ENCODE data around the gene WDR1.

Gene WDR1

GRCh38 chr4:10030972-10031667 lies 85.5 kb downstream of the WDR1 start:
- Histone ChIP-seq H3K4me3 (ENCODE audit: low read length) (no peak overlapping the region), H3K9me3 (ENCODE audit: insufficient read depth, low read length) (no peaks in the 10 kb centered on the region), H3K9ac (ENCODE audit: low read length) (no peak overlapping the region), H3K79me2 (ENCODE audit: low read length) (no peaks in the 10 kb centered on the region), H3K27ac (ENCODE audit: low read length) (no peak overlapping the region), H3K27me3 (ENCODE audit: low read depth, low read length) (peaks cover 13% of the 10 kb centered on the region), H3K4me1 (ENCODE audit: low read length) (peaks cover 13% of the 10 kb centered on the region), H3K36me3 (replicated peaks; ENCODE audit: low read depth, low read length) (no peaks in the 10 kb centered on the region), H4K20me1 (ENCODE audit: insufficient read depth, low read length) (no peaks in the 10 kb centered on the region), H3K4me2 (ENCODE audit: low read length) (no peak overlapping the region), H2AFZ (ENCODE audit: low read depth, low read length) (no peak overlapping the region)
- TF ChIP-seq CTCF (IDR thresholded peaks at IDR 0.05; ENCODE audit: low read depth, low read length) (no peak), EZH2phosphoT487 (IDR thresholded peaks at IDR 0.05; ENCODE audit: low read depth) (no peak)

- no peak overlapping the region for H3K27ac ChIP-seq (ENCODE audit: low read length)
- H4K20me1 ChIP-seq (ENCODE audit: insufficient read depth, low read length), result no peaks in the 10 kb centered on the region
- peaks cover 16% of the 10 kb centered on the region for H3K4me1 ChIP-seq (ENCODE audit: low read length)
- no peaks in the 10 kb centered on the region for H3K36me3 ChIP-seq (replicated peaks; ENCODE audit: low read depth, low read length)
- peaks cover 23% of the 10 kb centered on the region for H3K27me3 ChIP-seq (ENCODE audit: low read depth, low read length)
- no peak for TF ChIP-seq CTCF (IDR thresholded peaks at IDR 0.05; ENCODE audit: low read depth, low read length)
- no peak for TF ChIP-seq EZH2phosphoT487 (IDR thresholded peaks at IDR 0.05; ENCODE audit: low read depth)
- H3K9ac ChIP-seq (ENCODE audit: low read length), result no peak overlapping the region
- H3K4me3 ChIP-seq (ENCODE audit: low read length), result no peak overlapping the region
- no peaks in the 10 kb centered on the region for H3K9me3 ChIP-seq (ENCODE audit: insufficient read depth, low read length)
- H3K79me2 ChIP-seq (ENCODE audit: low read length), result no peaks in the 10 kb centered on the region
- no peak overlapping the region for H2AFZ ChIP-seq (ENCODE audit: low read depth, low read length)
- H3K4me2 ChIP-seq (ENCODE audit: low read length), result no peak overlapping the region
Observed at GRCh38 chr4:10029403-10029802, 87.2 kb downstream of the WDR1 start.

GRCh38 chr4:10028910-10029309 lies 87.7 kb downstream of the WDR1 start:
- H3K4me3 ChIP-seq (ENCODE audit: low read length), result no peak overlapping the region
- TF ChIP-seq EZH2phosphoT487 (IDR thresholded peaks at IDR 0.05; ENCODE audit: low read depth) (no peak), CTCF (IDR thresholded peaks at IDR 0.05; ENCODE audit: low read depth, low read length) (no peak)
- no peaks in the 10 kb centered on the region for H3K9me3 ChIP-seq (ENCODE audit: insufficient read depth, low read length)
- no peak overlapping the region for H3K9ac ChIP-seq (ENCODE audit: low read length)
- H2AFZ ChIP-seq (ENCODE audit: low read depth, low read length), result no peak overlapping the region
- peaks cover 23% of the 10 kb centered on the region for H3K27me3 ChIP-seq (ENCODE audit: low read depth, low read length)
- no peaks in the 10 kb centered on the region for H3K79me2 ChIP-seq (ENCODE audit: low read length)
- no peaks in the 10 kb centered on the region for H4K20me1 ChIP-seq (ENCODE audit: insufficient read depth, low read length)
- H3K27ac ChIP-seq (ENCODE audit: low read length), result no peak overlapping the region
- peaks cover 21% of the 10 kb centered on the region for H3K4me1 ChIP-seq (ENCODE audit: low read length)
- no peaks in the 10 kb centered on the region for H3K36me3 ChIP-seq (replicated peaks; ENCODE audit: low read depth, low read length)
- H3K4me2 ChIP-seq (ENCODE audit: low read length), result no peak overlapping the region

- peaks cover 11% of the 10 kb centered on the region; the same call in 1 of the 2 replicates for H3K27me3 ChIP-seq (ENCODE audit: low read depth, low read length)
- no peak for TF ChIP-seq CTCF (IDR thresholded peaks at IDR 0.05; ENCODE audit: low read depth, low read length)
- TF ChIP-seq EZH2phosphoT487 (IDR thresholded peaks at IDR 0.05; ENCODE audit: low read depth), result no peak
- H3K4me2 ChIP-seq (ENCODE audit: low read length), result no peak overlapping the region
- H3K79me2 ChIP-seq (ENCODE audit: low read length), result no peaks in the 10 kb centered on the region
- no peak overlapping the region for H3K9ac ChIP-seq (ENCODE audit: low read length)
- H2AFZ ChIP-seq (ENCODE audit: low read depth, low read length), result no peak overlapping the region
- H3K4me3 ChIP-seq (ENCODE audit: low read length), result no peak overlapping the region
- H3K36me3 ChIP-seq (replicated peaks; ENCODE audit: low read depth, low read length), result no peaks in the 10 kb centered on the region
- H3K9me3 ChIP-seq (ENCODE audit: insufficient read depth, low read length), result no peaks in the 10 kb centered on the region
- H4K20me1 ChIP-seq (ENCODE audit: insufficient read depth, low read length), result no peaks in the 10 kb centered on the region
- peaks cover 32% of the 10 kb centered on the region for H3K4me1 ChIP-seq (ENCODE audit: low read length)
- H3K27ac ChIP-seq (ENCODE audit: low read length), result no peak overlapping the region
Observed at GRCh38 chr4:10026485-10026884, 90.1 kb downstream of the WDR1 start.
